ENCODE measurements around the gene NR4A1.

The NR4A1 gene

DNA sequence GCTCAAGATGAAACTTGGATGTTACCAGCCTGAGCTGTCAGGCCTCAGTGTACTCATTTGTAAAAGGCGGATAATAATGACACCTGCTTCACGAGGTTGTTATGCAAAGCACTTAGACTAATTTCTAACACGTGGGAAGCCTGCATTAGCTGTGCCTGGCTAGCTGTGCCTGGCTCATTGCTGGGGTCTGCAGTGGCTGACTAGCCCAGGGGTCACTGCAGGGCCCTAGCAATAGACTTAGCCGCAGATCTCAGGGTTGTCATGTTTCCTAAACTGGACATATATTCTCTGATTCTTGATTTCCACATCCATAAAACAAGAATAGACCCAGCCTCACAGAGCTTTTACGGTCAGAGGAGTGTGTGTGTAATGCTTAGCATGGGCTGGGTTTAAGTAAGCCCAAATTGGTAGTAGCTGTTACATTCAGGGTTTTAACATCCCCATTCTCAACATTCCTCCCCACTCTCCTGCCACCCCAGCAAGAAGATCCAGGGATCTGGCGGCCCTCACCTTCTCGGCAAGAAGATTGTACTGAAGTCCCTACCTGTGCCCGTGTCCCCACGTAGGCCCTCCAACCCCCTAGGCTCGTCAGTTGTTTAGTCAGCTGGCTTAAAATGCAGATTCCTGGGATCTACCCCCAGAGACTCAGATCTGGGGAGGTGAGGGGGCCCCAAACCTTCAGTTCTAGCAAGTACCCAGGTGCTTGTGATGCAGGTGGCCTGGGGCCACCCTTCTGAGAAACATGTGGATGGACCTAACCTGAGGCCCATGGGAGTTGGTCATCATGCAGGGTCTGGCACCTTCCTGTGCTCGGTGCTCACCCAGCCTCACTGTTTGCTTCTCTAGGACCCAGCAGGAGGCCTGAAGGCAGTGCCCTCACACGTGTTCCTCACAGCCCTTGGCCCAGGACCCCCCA is 8.6 kb downstream of the NR4A1 start:
- no peak for DNase-seq

DNA sequence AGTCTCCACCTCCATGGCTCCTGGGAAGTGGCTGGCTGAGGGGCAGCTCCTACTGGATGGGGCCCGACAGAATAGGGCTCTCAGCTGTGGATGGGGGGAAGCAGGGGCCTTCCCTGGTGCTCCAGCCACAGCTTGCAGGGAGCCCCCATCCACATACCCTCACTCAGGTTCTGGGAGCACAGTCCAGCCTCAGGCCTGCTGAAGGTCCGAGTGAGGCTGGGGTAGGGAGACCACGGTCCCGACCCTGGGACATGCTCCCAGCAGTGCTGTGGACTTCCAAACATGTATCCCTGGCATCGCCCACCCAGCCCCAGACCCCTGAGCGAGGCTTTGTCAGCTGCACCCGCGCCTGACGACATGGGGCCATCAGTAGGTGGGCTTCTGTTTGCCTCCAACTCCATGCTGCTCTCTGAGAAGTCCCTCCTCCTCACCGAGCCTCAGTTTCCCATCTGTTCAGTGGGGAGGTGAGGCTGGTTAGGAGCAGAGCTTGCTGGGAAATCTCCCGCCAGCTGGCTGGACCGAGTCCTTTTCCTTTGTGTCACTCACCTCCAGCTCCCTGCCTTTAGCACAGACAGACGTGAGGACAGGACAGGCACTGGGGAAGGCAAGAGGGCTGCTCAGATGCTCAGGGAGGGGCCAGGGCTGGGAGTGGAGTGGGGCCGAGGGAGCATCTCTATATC is 9.4 kb downstream of the NR4A1 start:
- no peak for DNase-seq

DNA sequence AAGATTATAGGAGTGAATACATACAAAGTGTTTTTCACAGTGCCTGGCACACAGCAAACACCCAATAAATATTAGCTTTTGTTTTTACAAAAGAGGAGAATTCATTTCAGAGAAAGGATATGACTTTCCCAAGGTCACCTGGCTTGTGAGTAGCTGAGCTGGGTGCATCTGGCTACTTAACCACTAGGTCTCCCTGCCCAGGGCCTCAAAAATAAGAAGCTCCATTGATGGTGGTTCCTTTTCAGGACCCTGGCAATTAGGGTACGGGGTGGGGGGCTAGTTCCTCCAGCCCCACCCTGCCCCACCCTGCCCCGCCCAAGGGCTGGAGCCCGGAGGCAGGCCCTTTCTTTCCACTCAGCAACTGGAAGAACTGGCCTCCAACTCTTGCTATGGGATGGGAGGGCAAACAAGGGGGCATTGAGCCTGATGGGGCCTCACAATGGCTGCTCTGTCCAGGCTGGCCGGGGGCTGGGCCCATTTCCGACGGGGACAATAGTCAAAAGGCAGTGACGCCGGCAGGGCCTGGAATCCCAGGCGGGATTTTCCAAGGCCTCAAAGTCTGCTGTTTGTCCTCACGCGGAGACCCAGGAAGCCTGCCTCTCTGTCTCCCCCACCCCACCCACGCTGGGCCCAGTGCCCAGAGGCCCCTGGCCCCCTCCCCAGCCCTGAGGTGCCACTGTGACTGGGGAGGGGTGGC is 10.4 kb downstream of the NR4A1 start:
- no peak for DNase-seq

GRCh38 chr12:52062167-52063081 is 11.2 kb downstream of the NR4A1 start:
- DNase-seq: no peak

DNA sequence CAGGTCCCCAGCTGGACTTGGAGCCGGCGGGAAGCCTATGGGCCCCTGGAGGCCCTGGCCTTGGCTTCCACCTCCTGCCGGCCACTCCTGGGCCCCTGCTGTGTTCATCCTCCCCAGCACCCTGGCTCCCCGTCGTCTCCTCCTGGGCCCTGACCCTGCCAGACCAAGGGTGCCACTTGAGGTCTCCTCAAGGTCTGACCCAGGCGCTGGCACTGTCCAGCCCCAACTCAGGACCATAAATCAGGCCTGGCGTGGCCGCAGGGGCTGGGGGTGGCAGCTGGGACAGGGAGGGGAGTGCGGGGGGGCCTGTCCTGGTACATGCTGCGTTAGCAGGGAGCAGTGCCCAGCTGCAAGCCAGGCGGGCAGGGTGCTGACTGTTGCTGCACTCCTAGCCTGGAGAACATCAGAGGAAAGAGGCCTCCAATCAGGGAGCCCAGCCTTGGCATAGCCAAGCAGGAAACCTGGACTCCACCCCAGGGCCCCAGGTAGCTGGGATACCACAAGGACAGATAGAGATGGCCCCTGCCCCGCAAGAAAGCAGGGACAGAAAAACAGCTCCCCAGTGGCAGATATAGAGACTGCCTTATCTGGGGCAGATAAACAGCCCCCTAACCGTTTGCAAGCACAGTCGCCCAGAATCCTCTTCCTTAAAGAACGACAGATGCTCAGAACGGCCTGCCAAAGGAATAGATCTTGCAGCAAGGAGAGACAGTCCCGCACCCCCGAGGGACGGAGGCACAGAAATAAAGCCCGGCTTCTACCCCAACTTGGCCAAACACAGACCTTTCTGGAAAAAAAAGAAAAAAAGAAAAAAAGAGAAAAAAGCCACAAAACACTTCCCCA is 12.1 kb downstream of the NR4A1 start:
- no peak for DNase-seq

- peak; percentile 29 for DNase-seq
These were observed 12.9 kb downstream of the NR4A1 start for GRCh38 chr12:52063981-52064649.

DNA sequence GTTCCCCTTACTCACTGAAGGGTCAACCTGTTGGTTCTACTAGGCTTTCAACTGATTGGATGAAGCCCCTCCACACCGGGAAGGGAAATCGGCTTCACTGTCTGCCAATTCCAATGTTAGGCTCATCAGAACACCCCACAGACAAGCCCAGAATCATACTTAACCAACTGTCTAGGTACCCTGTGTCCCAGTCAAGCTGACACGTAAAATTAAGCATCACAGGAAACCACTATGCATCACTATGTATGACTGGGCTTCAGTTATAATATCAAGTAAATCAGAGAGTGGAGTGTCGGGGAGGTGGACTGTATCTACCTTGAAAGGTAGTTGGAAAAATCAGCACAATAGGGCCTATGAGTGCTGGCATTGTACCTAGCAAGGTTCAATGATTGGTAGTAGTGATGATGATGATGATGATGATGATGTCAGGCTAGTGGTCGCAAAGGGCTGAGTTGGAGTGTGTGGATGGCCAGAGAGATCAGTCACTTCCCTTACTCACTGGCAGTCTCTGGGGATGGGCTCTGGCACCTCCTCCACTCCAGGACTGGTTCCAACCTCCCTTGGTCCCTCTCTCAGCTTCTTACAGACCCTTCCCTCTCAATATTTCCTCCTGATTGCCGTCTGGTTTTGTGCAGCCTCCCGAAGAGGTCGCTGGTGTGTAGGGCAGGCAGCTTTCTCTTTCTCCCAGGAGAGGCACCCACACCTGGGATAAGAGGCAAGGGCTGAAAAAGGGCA is 15.3 kb downstream of the NR4A1 start:
- no peak for DNase-seq

GRCh38 chr12:52067081-52067374 is 15.8 kb downstream of the NR4A1 start:
- DNase-seq: no peak

DNA sequence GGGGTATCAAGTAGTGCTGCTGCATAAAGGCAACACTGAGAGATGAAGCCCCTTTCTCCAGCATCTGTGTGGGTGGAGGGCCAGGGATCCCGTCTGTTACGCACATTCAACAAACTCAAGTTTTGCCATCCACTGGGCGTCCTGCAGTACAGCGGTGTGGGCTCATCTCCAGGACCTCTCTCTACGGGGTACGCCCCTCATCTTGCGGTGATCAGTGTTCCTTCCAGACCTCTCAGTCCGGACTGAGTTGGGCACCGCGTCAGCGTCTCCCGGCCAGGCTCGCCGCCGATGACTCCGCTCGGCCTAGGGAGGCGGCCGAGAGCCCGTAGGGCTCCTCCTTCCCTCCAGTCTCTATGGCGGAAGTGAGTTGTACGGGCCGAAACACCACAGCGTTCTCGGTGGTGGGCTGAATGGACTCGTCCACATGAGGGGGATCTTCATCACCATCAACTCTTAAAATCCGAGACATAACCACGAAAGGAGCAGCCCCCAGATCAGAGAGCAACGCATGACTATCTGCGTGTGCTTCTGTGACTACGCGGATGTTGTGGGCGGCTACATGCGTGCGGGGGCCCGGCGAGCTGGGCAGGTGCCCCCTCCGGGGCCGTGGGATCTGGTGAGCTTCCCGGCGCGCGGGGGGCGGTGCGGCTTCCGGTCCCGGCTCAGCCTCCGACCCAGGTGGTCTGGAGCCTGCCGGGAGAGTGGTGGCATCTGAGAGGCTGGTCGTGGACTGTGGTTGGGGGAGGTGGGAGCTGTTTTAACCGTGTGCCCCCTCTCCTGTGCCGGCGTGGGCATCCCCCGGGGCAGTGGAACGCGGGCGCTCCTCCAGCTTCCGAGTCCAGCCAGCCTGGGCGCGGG is 18.3 kb downstream of the NR4A1 start, which contains the start of gene ATG101:
Gene ATG101, plus strand, starts transcription at position 652 of the 858 bp plus-strand sequence. CDS start 3,673 bp downstream, outside the sequence.
- DNase-seq: peak; percentile 98

DNA sequence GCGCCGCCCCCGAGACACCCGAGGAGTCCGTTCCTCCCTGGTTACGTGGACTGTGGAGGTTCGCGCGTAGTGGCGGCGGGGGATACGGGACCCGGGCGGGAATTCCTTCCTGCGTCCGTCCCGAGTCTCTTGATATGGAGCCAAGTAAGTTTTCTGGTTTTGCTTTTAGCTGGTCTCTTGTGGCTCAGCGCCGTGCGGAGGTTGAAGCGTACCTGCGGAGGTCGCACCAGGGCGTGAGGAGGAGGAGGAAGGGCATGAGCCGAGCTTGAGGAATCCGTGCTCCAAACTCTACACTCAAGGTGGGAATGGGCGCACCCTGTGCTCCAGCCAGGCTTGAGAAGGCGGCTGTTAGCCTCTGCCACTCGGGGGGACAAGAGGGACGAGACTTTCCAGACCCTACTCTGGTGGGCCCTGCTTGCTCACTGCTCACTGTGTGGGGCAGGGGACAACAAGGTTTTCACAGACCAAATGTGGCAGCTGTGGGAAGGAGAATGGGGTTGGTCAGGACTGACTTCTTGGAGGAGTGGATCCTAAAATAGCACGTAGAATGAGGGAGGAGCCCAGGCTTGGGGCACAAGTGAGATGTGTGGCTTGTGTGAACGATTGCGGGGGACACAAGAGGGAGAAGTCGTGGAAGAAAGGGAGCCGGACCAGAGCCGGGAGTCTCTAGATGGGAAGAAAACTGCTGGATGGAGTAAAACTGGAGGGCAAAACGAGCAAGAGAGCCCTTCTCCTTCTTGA is 19.1 kb downstream of the NR4A1 start:
- no peak for DNase-seq

DNA sequence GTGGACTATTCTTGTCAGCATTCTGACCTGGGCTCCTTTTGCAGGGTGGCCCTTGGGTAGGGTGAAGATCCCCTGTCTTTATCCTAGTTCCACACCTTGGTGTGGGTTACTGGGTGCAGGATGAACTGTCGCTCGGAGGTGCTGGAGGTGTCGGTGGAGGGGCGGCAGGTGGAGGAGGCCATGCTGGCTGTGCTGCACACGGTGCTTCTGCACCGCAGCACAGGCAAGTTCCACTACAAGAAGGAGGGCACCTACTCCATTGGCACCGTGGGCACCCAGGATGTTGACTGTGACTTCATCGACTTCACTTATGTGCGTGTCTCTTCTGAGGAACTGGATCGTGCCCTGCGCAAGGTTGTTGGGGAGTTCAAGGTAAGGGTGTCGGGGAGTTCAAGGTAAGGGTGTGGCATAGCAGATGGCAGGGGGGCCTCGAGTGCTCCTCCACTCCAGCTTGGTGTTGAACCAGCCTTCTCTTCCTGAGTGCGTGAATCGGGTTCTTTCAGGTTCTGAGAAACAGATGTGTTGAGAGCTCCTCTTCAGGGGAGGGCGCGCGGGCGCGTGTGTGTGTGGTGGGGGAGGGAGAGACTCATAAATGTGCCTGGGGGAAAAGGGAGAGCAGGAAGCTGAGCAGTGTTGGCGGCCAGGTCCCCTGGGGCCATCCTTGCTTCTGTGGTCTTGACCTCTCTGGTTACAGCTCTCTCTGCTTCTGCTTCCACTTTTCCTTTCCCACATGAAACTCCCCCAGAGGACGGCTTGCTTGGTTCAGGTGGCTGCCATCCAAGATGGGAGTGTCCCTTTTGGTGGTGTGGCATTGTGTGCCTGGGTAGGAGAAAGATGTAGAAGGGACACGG is 22.5 kb downstream of the NR4A1 start:
- DNase-seq: no peak

- DNase-seq: no peak
These were observed 23.9 kb downstream of the NR4A1 start for GRCh38 chr12:52074971-52075724.

GRCh38 chr12:52076811-52077210 is 25.6 kb downstream of the NR4A1 start:
- no peak for DNase-seq

DNA sequence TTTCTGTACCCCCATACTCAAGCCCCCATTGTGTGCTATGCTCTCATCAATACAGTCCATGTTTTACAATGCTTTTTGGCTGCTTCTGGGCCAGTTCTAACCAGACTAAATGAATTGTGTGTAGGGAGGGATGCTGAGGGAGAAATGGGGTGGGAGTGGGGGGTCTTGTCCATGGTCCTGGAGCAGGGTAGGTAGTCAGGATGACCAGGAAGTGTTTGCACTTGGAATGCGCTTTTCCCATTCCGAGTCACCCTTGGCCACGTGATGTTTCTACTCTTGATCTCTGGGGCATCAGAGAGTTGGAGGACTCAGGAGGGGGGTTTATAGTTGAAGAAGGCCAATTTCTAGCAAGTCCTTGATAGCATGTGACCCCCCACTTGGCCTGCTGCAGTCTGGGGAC is 27.0 kb downstream of the NR4A1 start:
- no peak for DNase-seq

GRCh38 chr12:52079576-52080402 is 28.5 kb downstream of the NR4A1 start, which contains the start of gene SMIM41:
Gene SMIM41 (plus strand): TSS chr12:52079704. CDS start chr12:52079780, 76 bp downstream.
- peak; percentile 60 for DNase-seq
